Astrocyte of the cerebellum (primary cell): ENCODE results near the gene TUBB2B.

ENCODE experiments used
- DNase-seq: peaks from one replicate; pipeline ENCODE4 v3.0.0-alpha.2; 2011; ENCODE audit warnings: low read depth
- H3K4me3 ChIP-seq: 2 replicates; pipeline ENCODE4 v1.5.1; 2011; ENCODE audit warnings: mild to moderate bottlenecking, low read depth, low read length, moderate library complexity
- CTCF ChIP-seq: IDR thresholded peaks from 2 replicates; pipeline ENCODE4 v1.5.1; 2012; ENCODE audit warnings: low read length, low read depth, moderate library complexity, mild to moderate bottlenecking; ENCODE audit errors: missing control alignments
- in situ Hi-C: cut with HindIII; loops from 2 replicates; pipeline ENCODE4 v1.10.0; 2017; ENCODE audit warnings: low sequenced_read_pairs

The TUBB2B gene

GRCh38 chr6:3260296-3260695 is 32.8 kb upstream of the TUBB2B start:
- H3K4me3 ChIP-seq = peak overlapping the region; percentile 88
- in situ Hi-C loops = no loop called here
- TF ChIP-seq CTCF = no peak
- DNase-seq = no peak

GRCh38 chr6:3259491-3259958 is 32.1 kb upstream of the TUBB2B start:
- peak; percentile 13 for TF ChIP-seq CTCF
- in situ Hi-C loops = no loop called here
- H3K4me3 ChIP-seq = peak overlapping the region; percentile 88
- DNase-seq = no peak

GRCh38 chr6:3258720-3259490 is 31.5 kb upstream of the TUBB2B start, which contains the start of gene PSMG4:
TSS of gene PSMG4 (plus strand) at chr6:3258947. CDS start at chr6:3259023, 76 bp downstream.
- TF ChIP-seq CTCF = no peak
- DNase-seq = peak; percentile 63
- H3K4me3 ChIP-seq = peak within 1 kb of the TSS; percentile 88
- in situ Hi-C loops = no loop called here

- peak overlapping the region; percentile 88 for H3K4me3 ChIP-seq
- no peak for DNase-seq
- TF ChIP-seq CTCF = no peak
- in situ Hi-C loops = no loop called here
Measured at GRCh38 chr6:3258201-3258600, 30.7 kb upstream of the TUBB2B start.

GRCh38 chr6:3253597-3253961 is 26.1 kb upstream of the TUBB2B start:
- in situ Hi-C loops = no loop called here
- no peak overlapping the region for H3K4me3 ChIP-seq
- TF ChIP-seq CTCF = no peak
- DNase-seq = no peak

GRCh38 chr6:3252861-3253596 is 25.6 kb upstream of the TUBB2B start:
- in situ Hi-C loops = no loop called here

More at GRCh38 chr6:3252861-3253596, 25.6 kb upstream of the TUBB2B start:
- TF ChIP-seq CTCF = no peak
- H3K4me3 ChIP-seq = no peak overlapping the region
- no peak for DNase-seq
